NB4 (cell line): Measurements from ENCODE around the gene MAD1L1.

Experiments used
- DNase-seq: peaks from one replicate; pipeline ENCODE4 v3.0.0; 2010; ENCODE audit warnings: low read depth
- H3K4me3 ChIP-seq: one replicate; pipeline ENCODE4 v1.5.1; 2011; ENCODE audit warnings: mild to moderate bottlenecking, low read depth, low read length, moderate library complexity
- MAX ChIP-seq: IDR thresholded peaks from 2 replicates; pipeline ENCODE4 v1.6.1; 2011; ENCODE audit warnings: low read depth, low read length
- MYC ChIP-seq: IDR thresholded peaks from 2 replicates; pipeline ENCODE4 v1.6.1; 2011; ENCODE audit warnings: low read depth, low read length
- POLR2A ChIP-seq: IDR thresholded peaks from 2 replicates; pipeline ENCODE4 v1.6.1; 2011; ENCODE audit warnings: mild to moderate bottlenecking; ENCODE audit not compliant: insufficient read length; ENCODE audit errors: extremely low read depth
- TF ChIP-seq, protein P1 (sequence below): IDR thresholded peaks from one replicate; pipeline ENCODE4 v1.5.1; 2012; ENCODE audit warnings: low read depth, low read length

Gene MAD1L1

GRCh38 chr7:2241580-2242540 lies 9.1 kb upstream of the MAD1L1 start, which contains the start of the genes MRM2 and NUDT1:
Gene MRM2, minus strand, starts transcription at chr7:2242205. Its CDS starts 36 bp downstream, at chr7:2242169.
Gene NUDT1, plus strand, starts transcription at chr7:2242226. Its CDS starts 2,349 bp downstream, at chr7:2244575.
- H3K4me3 ChIP-seq = peak within 1 kb of the TSS; percentile 92
- TF ChIP-seq, protein P1, sequence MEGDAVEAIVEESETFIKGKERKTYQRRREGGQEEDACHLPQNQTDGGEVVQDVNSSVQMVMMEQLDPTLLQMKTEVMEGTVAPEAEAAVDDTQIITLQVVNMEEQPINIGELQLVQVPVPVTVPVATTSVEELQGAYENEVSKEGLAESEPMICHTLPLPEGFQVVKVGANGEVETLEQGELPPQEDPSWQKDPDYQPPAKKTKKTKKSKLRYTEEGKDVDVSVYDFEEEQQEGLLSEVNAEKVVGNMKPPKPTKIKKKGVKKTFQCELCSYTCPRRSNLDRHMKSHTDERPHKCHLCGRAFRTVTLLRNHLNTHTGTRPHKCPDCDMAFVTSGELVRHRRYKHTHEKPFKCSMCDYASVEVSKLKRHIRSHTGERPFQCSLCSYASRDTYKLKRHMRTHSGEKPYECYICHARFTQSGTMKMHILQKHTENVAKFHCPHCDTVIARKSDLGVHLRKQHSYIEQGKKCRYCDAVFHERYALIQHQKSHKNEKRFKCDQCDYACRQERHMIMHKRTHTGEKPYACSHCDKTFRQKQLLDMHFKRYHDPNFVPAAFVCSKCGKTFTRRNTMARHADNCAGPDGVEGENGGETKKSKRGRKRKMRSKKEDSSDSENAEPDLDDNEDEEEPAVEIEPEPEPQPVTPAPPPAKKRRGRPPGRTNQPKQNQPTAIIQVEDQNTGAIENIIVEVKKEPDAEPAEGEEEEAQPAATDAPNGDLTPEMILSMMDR = no peak
- TF ChIP-seq MAX = peak; percentile 81
- peak; percentile 96 for TF ChIP-seq POLR2A
- TF ChIP-seq MYC = peak; percentile 93
- peak; percentile 89 for DNase-seq

- DNase-seq = no peak
- no peak overlapping the region for H3K4me3 ChIP-seq
- TF ChIP-seq POLR2A = no peak
- TF ChIP-seq, protein P1 = no peak
- no peak for TF ChIP-seq MYC
- no peak for TF ChIP-seq MAX
Measured at GRCh38 chr7:2239242-2239641, 6.5 kb upstream of the MAD1L1 start.

DNA sequence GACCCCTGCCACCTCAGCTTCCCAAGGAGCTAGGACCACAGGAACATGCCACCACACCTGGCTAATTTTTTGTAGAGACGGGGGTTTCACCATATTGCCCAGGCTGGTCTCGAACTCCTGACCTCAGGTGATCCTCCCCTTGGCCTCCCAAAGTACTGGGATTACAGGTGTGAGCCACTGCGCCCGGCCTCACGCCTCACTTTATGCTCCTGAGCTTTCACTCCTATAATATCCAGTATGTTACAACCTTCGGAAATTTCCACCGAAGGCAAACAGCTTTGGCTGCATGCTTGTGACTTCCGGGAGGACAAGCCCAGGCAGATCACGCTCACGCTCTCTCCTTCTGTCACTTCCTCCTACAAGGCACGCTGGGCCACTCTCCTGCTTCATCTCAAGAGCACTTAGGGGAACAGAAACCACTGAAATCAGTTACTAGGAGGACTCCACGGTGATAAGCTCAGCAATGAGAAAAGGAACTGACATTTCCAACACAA lies 4.4 kb upstream of the MAD1L1 start:
- TF ChIP-seq, protein P1 = no peak
- TF ChIP-seq MAX (no peak), MYC (no peak), POLR2A (no peak)
- DNase-seq = peak; percentile 67
- no peak overlapping the region for H3K4me3 ChIP-seq

GRCh38 chr7:2233926-2234325 lies 1.2 kb upstream of the MAD1L1 start:
- TF ChIP-seq POLR2A = no peak
- DNase-seq = no peak
- H3K4me3 ChIP-seq = no peak overlapping the region

GRCh38 chr7:2231992-2232765 lies 566 bp downstream of the MAD1L1 start:
- DNase-seq = peak; percentile 66
- TF ChIP-seq POLR2A = no peak
- TF ChIP-seq, protein P1 = no peak
- H3K4me3 ChIP-seq = peak overlapping the region; percentile 82

DNA sequence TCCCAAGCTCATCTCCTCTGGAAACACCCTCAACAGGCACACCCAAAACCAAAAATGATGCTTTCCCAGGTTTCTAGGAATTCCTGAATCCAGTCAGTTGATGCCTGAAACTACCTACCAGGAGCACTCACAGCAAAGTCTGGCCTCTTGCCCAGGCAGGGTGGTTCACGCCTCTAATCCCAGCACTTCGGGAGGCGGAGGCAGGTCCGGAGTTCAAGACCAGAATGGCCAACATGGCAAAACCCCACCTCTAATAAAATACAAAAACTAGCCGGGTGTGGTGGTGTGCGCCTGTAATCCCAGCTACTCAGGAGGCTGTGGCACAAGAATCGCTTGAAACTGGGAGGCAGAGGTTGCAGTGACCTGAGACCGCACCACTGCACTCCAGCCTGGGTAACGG lies 1.9 kb downstream of the MAD1L1 start:
- no peak overlapping the region for H3K4me3 ChIP-seq
- DNase-seq = no peak
- TF ChIP-seq, protein P1 = no peak
- no peak for TF ChIP-seq MYC
- TF ChIP-seq MAX = no peak
